DND-41 (cell line): ENCODE results near the gene APPBP2.

Experiments used
- ATAC-seq: fragments of 200-7000 bp; cut with Tn5 transposase; 3 replicates; pipeline ENCODE4 v1.9.1; 2021; ENCODE audit warnings: low read depth; ENCODE audit not compliant: insufficient read depth
- DNase-seq: peaks from one replicate; pipeline ENCODE4 v3.0.0-alpha.2; 2020
- H2AFZ ChIP-seq: 2 replicates; pipeline ENCODE4 v1.6.0; 2012; ENCODE audit warnings: low read depth, low read length
- H3K27ac ChIP-seq: 2 replicates; pipeline ENCODE4 v1.5.1; 2012; ENCODE audit warnings: low read length, inconsistent platforms
- H3K27me3 ChIP-seq: fragments of 200-600 bp; sonication (generic); 2 replicates; pipeline ENCODE4 v1.6.0; 2012; ENCODE audit warnings: low read length, mild to moderate bottlenecking, inconsistent platforms; ENCODE audit not compliant: insufficient read depth, poor library complexity
- H3K36me3 ChIP-seq: 2 replicates; pipeline ENCODE4 v1.5.1; 2012; ENCODE audit warnings: low read length, inconsistent platforms; ENCODE audit not compliant: insufficient read depth
- H3K4me1 ChIP-seq: 2 replicates; pipeline ENCODE4 v1.5.1; 2012; ENCODE audit warnings: mild to moderate bottlenecking, low read length; ENCODE audit not compliant: insufficient read depth
- H3K4me2 ChIP-seq: 2 replicates; pipeline ENCODE4 v1.6.0; 2012; ENCODE audit warnings: mild to moderate bottlenecking, moderate library complexity, low read length, inconsistent platforms; ENCODE audit not compliant: insufficient read depth
- H3K4me3 ChIP-seq, 2 experiments: fragments of 200-600 bp in 1 of 2; shearing (Covaris generic) in 1 of 2; 2 replicates each; pipeline ENCODE4 v1.5.1; 2012 to 2016; ENCODE audit warnings: inconsistent platforms in 2 of 2, low read length in 2 of 2, mild to moderate bottlenecking in 2 of 2, low read depth in 1 of 2, moderate library complexity in 1 of 2
- H3K79me2 ChIP-seq: 2 replicates; pipeline ENCODE4 v1.6.0; 2012; ENCODE audit warnings: low read length, inconsistent platforms; ENCODE audit not compliant: insufficient read depth
- H3K9ac ChIP-seq: 2 replicates; pipeline ENCODE4 v1.6.0; 2012; ENCODE audit warnings: low read depth, mild to moderate bottlenecking, inconsistent platforms, low read length, moderate library complexity
- H3K9me3 ChIP-seq: 2 replicates; pipeline ENCODE4 v1.5.1; 2012; ENCODE audit warnings: low read length, moderate library complexity, mild to moderate bottlenecking, inconsistent platforms; ENCODE audit not compliant: insufficient read depth, severe bottlenecking
- H4K20me1 ChIP-seq: 2 replicates; pipeline ENCODE4 v1.6.0; 2012; ENCODE audit warnings: low read length; ENCODE audit not compliant: insufficient read depth
- CTCF ChIP-seq: IDR thresholded peaks from 2 replicates; pipeline ENCODE4 v1.5.1; 2012; ENCODE audit warnings: borderline replicate concordance, low read length, moderate library complexity, mild to moderate bottlenecking; ENCODE audit not compliant: poor library complexity, severe bottlenecking; ENCODE audit errors: extremely low read depth
- EZH2 ChIP-seq: IDR thresholded peaks from 3 replicates; pipeline ENCODE4 v1.6.1; 2012; ENCODE audit warnings: borderline replicate concordance, low read depth, mild to moderate bottlenecking, moderate library complexity, low read length, inconsistent platforms; ENCODE audit not compliant: severe bottlenecking

APPBP2 gene

GRCh38 chr17:60527701-60528100 is 1.7 kb upstream of the APPBP2 start:
- H3K9ac ChIP-seq = no peak overlapping the region
- no peak overlapping the region for H2AFZ ChIP-seq
- H3K9me3 ChIP-seq = no peaks in the 10 kb centered on the region
- no peaks in the 10 kb centered on the region for H3K27me3 ChIP-seq
- no peak for ATAC-seq
- H3K36me3 ChIP-seq = no peaks in the 10 kb centered on the region; the same call in 1 of the 2 replicates
- peaks cover 45% of the 10 kb centered on the region for H3K79me2 ChIP-seq
- no peak for DNase-seq
- no peak overlapping the region for H3K4me2 ChIP-seq
- peaks cover 28% of the 10 kb centered on the region for H3K4me1 ChIP-seq
- H4K20me1 ChIP-seq = peaks cover 11% of the 10 kb centered on the region; the same call in 1 of the 2 replicates
- TF ChIP-seq CTCF (no peak), EZH2 (no peak)
- H3K27ac ChIP-seq = no peak overlapping the region
- H3K4me3 ChIP-seq = no peak overlapping the region

- Histone ChIP-seq H3K27ac (peak overlapping the region; percentile 88; the same call in 1 of the 2 replicates), H3K4me2 (peak overlapping the region; percentile 70), H3K9me3 (no peaks in the 10 kb centered on the region), H3K36me3 (peaks cover 2% of the 10 kb centered on the region), H3K27me3 (no peaks in the 10 kb centered on the region), H3K9ac (peak overlapping the region; percentile 86), H4K20me1 (peaks cover 17% of the 10 kb centered on the region), H2AFZ (peak overlapping the region; percentile 95), H3K4me3 (peak overlapping the region; percentile 67 to 71), H3K4me1 (peaks cover 32% of the 10 kb centered on the region), H3K79me2 (peaks cover 55% of the 10 kb centered on the region)
- DNase-seq (no peak), ATAC-seq (no peak)
- TF ChIP-seq CTCF (no peak), EZH2 (no peak)
These were observed 684 bp upstream of the APPBP2 start for GRCh38 chr17:60526726-60527125.

DNA sequence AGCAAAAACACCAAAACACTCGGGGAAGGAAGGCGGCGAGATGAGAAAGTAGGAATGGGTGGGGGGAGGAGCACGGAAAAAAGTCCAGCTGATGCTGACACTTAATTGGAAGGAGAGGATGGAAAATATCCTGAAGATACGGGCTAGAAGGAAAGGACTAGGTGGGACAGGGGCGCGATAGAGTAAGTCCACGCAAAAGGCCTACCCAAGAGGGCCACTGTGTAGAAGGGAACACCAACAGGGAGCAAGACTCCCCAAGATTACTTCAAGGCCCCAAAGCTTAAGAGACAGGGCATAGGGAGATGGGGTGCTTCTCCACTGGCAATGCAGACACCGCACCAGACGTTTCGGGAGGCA is 736 bp downstream of the APPBP2 start:
- peaks cover 69% of the 10 kb centered on the region for H3K79me2 ChIP-seq
- peak overlapping the region; percentile 70 for H3K4me2 ChIP-seq
- H3K36me3 ChIP-seq = peaks cover 7% of the 10 kb centered on the region
- H3K4me3 ChIP-seq = peak overlapping the region; percentile 67 to 71
- peak overlapping the region; percentile 88 for H3K27ac ChIP-seq
- ATAC-seq (no peak), DNase-seq (no peak)
- peaks cover 36% of the 10 kb centered on the region for H3K4me1 ChIP-seq
- no peaks in the 10 kb centered on the region for H3K9me3 ChIP-seq
- no peaks in the 10 kb centered on the region for H3K27me3 ChIP-seq
- H3K9ac ChIP-seq = peak overlapping the region; percentile 86
- TF ChIP-seq EZH2 (no peak), CTCF (no peak)
- peaks cover 24% of the 10 kb centered on the region for H4K20me1 ChIP-seq
- peak overlapping the region; percentile 95 for H2AFZ ChIP-seq
